Measurements from ENCODE around the gene LRRC75B.

DNA sequence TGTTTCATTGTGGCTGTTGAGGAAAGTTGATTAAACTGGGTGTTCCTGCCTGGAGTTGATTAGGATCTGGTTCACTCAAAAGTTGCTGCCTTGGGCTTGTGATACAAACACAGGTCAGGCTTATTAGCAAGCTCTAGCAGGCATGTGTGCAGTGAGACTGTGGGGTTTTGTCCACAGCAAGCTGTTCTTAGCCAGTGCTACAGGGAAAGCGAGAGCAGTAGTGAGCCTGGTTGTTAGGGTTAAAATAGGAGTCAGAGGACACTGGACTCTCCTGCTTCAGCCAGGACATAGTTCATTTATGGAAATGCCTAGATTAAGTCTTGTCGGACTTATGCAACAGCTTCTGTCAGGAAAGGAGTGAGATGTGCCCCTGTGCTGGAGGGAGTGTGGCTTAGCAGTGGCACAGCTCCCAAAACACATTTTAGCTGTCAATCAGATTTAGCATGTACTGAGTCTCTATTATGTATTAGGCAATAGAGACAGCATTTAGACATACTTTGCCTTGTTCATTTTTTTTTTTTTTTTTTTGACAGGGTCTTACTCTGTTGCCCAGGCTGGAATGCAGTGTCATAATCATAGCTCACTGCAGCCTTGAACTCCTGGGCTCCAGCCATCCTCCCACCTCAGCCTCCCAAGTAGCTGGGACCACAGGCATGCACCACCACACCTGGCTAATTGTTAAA is 28.4 kb downstream of the LRRC75B start:
- TF ChIP-seq POLR2A (IDR thresholded peaks at IDR 0.05), result no peak
- TF ChIP-seq, protein P1, sequence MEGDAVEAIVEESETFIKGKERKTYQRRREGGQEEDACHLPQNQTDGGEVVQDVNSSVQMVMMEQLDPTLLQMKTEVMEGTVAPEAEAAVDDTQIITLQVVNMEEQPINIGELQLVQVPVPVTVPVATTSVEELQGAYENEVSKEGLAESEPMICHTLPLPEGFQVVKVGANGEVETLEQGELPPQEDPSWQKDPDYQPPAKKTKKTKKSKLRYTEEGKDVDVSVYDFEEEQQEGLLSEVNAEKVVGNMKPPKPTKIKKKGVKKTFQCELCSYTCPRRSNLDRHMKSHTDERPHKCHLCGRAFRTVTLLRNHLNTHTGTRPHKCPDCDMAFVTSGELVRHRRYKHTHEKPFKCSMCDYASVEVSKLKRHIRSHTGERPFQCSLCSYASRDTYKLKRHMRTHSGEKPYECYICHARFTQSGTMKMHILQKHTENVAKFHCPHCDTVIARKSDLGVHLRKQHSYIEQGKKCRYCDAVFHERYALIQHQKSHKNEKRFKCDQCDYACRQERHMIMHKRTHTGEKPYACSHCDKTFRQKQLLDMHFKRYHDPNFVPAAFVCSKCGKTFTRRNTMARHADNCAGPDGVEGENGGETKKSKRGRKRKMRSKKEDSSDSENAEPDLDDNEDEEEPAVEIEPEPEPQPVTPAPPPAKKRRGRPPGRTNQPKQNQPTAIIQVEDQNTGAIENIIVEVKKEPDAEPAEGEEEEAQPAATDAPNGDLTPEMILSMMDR (IDR thresholded peaks at IDR 0.05), result no peak

All from esophagus squamous epithelium (tissue), 4 donors.